ENCODE results near the gene KRTAP4-2. TPM values are rescaled to one million over a fixed set of nuclear protein-coding genes. Genes with fewer than 3 reads are reported as not detected.

KRTAP4-2 gene
- total RNA-seq, 1 donor = not detected

- no peak overlapping the region for H3K4me3 ChIP-seq (ENCODE audit: insufficient read depth, low read length)
- H3K9me3 ChIP-seq (ENCODE audit: low read depth, low read length) = no peaks in the 10 kb centered on the region
- H3K4me1 ChIP-seq (ENCODE audit: insufficient read depth, low read length) = peaks cover 18% of the 10 kb centered on the region
- H4K20me1 ChIP-seq (ENCODE audit: insufficient read depth, low read length) = no peaks in the 10 kb centered on the region
- no peak overlapping the region for H2AFZ ChIP-seq (ENCODE audit: low read length)
- H3K27ac ChIP-seq (ENCODE audit: low read depth, low read length) = no peak overlapping the region
- no peaks in the 10 kb centered on the region for H3K79me2 ChIP-seq (ENCODE audit: insufficient read depth, low read length)
- H3K4me2 ChIP-seq (ENCODE audit: insufficient read depth, low read length) = no peak overlapping the region
- H3K36me3 ChIP-seq (ENCODE audit: insufficient read depth, low read length) = no peaks in the 10 kb centered on the region
- no peak for DNase-seq (ENCODE audit: insufficient read length, low spot score, missing footprints)
- no peaks in the 10 kb centered on the region for H3K27me3 ChIP-seq (ENCODE audit: insufficient read depth, low read length)
- TF ChIP-seq CTCF (IDR thresholded peaks at IDR 0.05; ENCODE audit: extremely low read depth, low read depth, low read length) = no peak
Measured at GRCh38 chr17:41176744-41177387, 1.2 kb downstream of the KRTAP4-2 start.

GRCh38 chr17:41171886-41172285, 6.1 kb downstream of the KRTAP4-2 start:
- Histone ChIP-seq H3K4me3 (ENCODE audit: insufficient read depth, low read length) (no peak overlapping the region), H3K27ac (ENCODE audit: low read depth, low read length) (no peak overlapping the region), H3K27me3 (ENCODE audit: insufficient read depth, low read length) (no peaks in the 10 kb centered on the region), H3K9me3 (ENCODE audit: low read depth, low read length) (no peaks in the 10 kb centered on the region), H3K4me1 (ENCODE audit: insufficient read depth, low read length) (no peaks in the 10 kb centered on the region), H3K4me2 (ENCODE audit: insufficient read depth, low read length) (no peak overlapping the region), H4K20me1 (ENCODE audit: insufficient read depth, low read length) (no peaks in the 10 kb centered on the region), H3K79me2 (ENCODE audit: insufficient read depth, low read length) (no peaks in the 10 kb centered on the region), H3K36me3 (ENCODE audit: insufficient read depth, low read length) (no peaks in the 10 kb centered on the region), H2AFZ (ENCODE audit: low read length) (no peak overlapping the region)
- no peak for TF ChIP-seq CTCF (IDR thresholded peaks at IDR 0.05; ENCODE audit: extremely low read depth, low read depth, low read length)
- DNase-seq (ENCODE audit: insufficient read length, low spot score, missing footprints) = no peak

- no peak for TF ChIP-seq CTCF (IDR thresholded peaks at IDR 0.05; ENCODE audit: extremely low read depth, low read depth, low read length)
- DNase-seq (ENCODE audit: insufficient read length, low spot score, missing footprints) = no peak
- Histone ChIP-seq H3K27ac (ENCODE audit: low read depth, low read length) (no peak within 1 kb of the TSS), H3K79me2 (ENCODE audit: insufficient read depth, low read length) (no peaks in the 10 kb centered on the region), H2AFZ (ENCODE audit: low read length) (no peak within 1 kb of the TSS), H3K4me1 (ENCODE audit: insufficient read depth, low read length) (no peaks in the 10 kb centered on the region), H3K27me3 (ENCODE audit: insufficient read depth, low read length) (no peaks in the 10 kb centered on the region), H3K36me3 (ENCODE audit: insufficient read depth, low read length) (no peaks in the 10 kb centered on the region), H4K20me1 (ENCODE audit: insufficient read depth, low read length) (no peaks in the 10 kb centered on the region), H3K4me2 (ENCODE audit: insufficient read depth, low read length) (no peak within 1 kb of the TSS), H3K9me3 (ENCODE audit: low read depth, low read length) (no peaks in the 10 kb centered on the region), H3K4me3 (ENCODE audit: insufficient read depth, low read length) (no peak within 1 kb of the TSS)
Measured at GRCh38 chr17:41168121-41168520, 9.9 kb downstream of the KRTAP4-2 start, which contains the start of gene KRTAP4-3. TSS of gene KRTAP4-3 (minus strand) at chr17:41168221. CDS start at chr17:41168172, 49 bp downstream.

GRCh38 chr17:41167561-41167960, 10.5 kb downstream of the KRTAP4-2 start:
- H3K4me2 ChIP-seq (ENCODE audit: insufficient read depth, low read length) = no peak overlapping the region
- DNase-seq (ENCODE audit: insufficient read length, low spot score, missing footprints) = no peak
- H3K36me3 ChIP-seq (ENCODE audit: insufficient read depth, low read length) = no peaks in the 10 kb centered on the region
- H3K4me1 ChIP-seq (ENCODE audit: insufficient read depth, low read length) = no peaks in the 10 kb centered on the region
- TF ChIP-seq CTCF (IDR thresholded peaks at IDR 0.05; ENCODE audit: extremely low read depth, low read depth, low read length) = no peak
- no peak overlapping the region for H3K4me3 ChIP-seq (ENCODE audit: insufficient read depth, low read length)
- H2AFZ ChIP-seq (ENCODE audit: low read length) = no peak overlapping the region
- H3K27ac ChIP-seq (ENCODE audit: low read depth, low read length) = no peak overlapping the region
- no peaks in the 10 kb centered on the region for H3K79me2 ChIP-seq (ENCODE audit: insufficient read depth, low read length)
- no peaks in the 10 kb centered on the region for H4K20me1 ChIP-seq (ENCODE audit: insufficient read depth, low read length)
- no peaks in the 10 kb centered on the region for H3K9me3 ChIP-seq (ENCODE audit: low read depth, low read length)
- H3K27me3 ChIP-seq (ENCODE audit: insufficient read depth, low read length) = no peaks in the 10 kb centered on the region

Measured in osteoblast (primary cell).